GM13976 (cell line): ENCODE data around the gene TBC1D17.

Source experiments
- DNase-seq: peaks from one replicate; pipeline ENCODE4 v3.0.0; 2012; ENCODE audit warnings: low spot score
- in situ Hi-C: fragments of 300-500 bp; cut with MboI; formaldehyde crosslinking; loops from one replicate; pipeline ENCODE4 v1.12.0; 2022; ENCODE audit warnings: low sequenced_read_pairs, mixed read lengths, inconsistent platforms; ENCODE audit not compliant: unreplicated experiment
- TF ChIP-seq, protein P1 (sequence below): IDR thresholded peaks from 2 replicates; pipeline ENCODE4 v1.5.1; 2012; ENCODE audit warnings: borderline replicate concordance, mild to moderate bottlenecking; ENCODE audit not compliant: insufficient read depth; ENCODE audit errors: extremely low read depth, missing control alignments, control extremely low read depth

TBC1D17 gene

DNA sequence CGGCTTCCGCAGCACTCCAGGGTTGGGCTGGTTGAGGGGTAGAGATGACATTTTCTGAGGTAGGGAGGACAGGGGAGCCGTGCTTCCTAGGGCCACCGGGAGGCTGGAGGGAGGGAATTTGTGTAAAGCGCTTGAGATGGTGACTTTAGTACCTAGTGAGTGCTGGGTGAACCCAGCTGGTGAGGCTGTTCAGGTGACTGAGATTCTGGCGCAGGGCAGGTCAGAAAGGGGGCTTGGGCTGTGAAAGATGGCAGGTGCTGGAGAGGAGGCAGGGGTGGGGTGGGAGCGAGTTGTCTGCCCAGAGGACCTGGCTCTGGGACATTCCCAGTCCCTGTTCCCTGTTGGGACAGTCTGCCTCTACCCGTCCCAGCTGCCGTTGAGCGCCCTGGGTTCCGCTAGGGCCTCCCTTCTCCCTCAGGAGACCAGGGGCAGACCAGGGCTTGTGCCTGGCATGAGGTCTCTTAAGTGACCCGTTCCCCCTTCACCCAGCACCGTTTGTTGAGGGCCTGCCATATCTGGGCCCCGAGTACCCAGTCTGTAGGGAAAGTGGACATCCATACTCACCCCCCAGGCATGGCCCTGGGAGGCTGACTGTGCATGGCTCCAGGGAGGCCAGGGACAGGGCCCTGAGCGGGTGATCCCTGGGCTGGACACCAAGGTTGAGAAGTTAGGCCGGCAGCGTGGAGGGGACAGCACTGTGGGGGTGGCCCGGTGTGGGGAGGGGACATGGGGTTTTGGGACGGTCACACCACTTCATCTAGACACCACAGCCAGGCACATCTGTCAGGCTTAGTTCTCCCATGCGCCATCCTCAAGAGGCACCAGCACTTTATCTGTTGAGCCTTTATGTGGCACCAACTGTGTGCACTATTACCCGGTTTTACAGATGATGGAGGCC lies 21.6 kb upstream of the TBC1D17 start:
- DNase-seq, result no peak
- TF ChIP-seq, protein P1, sequence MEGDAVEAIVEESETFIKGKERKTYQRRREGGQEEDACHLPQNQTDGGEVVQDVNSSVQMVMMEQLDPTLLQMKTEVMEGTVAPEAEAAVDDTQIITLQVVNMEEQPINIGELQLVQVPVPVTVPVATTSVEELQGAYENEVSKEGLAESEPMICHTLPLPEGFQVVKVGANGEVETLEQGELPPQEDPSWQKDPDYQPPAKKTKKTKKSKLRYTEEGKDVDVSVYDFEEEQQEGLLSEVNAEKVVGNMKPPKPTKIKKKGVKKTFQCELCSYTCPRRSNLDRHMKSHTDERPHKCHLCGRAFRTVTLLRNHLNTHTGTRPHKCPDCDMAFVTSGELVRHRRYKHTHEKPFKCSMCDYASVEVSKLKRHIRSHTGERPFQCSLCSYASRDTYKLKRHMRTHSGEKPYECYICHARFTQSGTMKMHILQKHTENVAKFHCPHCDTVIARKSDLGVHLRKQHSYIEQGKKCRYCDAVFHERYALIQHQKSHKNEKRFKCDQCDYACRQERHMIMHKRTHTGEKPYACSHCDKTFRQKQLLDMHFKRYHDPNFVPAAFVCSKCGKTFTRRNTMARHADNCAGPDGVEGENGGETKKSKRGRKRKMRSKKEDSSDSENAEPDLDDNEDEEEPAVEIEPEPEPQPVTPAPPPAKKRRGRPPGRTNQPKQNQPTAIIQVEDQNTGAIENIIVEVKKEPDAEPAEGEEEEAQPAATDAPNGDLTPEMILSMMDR, result no peak
- in situ Hi-C loops, result no loop called here

DNA sequence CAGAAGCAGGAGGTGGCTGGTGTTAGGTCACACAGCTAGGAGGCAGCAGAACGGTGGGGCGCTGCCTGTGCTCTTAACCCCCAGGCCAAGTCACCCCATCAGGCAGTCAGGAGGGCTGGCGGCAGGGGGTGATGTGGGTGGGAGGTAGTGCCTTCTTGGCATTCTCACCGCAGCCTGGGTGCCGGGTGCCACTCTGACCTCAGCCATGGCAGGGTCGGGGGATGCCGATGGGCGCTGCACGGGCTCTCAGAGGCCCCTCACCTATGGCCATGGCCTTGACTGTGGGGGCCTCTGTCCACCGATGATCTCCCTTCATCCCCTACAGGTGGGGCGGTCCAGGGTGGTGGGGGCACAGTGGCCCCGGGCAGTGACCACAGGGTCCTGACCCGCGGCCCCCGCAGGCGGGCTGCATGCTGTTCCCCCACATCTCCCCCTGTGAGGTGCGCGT lies 20.9 kb upstream of the TBC1D17 start:
- TF ChIP-seq, protein P1, result no peak
- DNase-seq, result no peak
- in situ Hi-C loops, result no loop called here

DNA sequence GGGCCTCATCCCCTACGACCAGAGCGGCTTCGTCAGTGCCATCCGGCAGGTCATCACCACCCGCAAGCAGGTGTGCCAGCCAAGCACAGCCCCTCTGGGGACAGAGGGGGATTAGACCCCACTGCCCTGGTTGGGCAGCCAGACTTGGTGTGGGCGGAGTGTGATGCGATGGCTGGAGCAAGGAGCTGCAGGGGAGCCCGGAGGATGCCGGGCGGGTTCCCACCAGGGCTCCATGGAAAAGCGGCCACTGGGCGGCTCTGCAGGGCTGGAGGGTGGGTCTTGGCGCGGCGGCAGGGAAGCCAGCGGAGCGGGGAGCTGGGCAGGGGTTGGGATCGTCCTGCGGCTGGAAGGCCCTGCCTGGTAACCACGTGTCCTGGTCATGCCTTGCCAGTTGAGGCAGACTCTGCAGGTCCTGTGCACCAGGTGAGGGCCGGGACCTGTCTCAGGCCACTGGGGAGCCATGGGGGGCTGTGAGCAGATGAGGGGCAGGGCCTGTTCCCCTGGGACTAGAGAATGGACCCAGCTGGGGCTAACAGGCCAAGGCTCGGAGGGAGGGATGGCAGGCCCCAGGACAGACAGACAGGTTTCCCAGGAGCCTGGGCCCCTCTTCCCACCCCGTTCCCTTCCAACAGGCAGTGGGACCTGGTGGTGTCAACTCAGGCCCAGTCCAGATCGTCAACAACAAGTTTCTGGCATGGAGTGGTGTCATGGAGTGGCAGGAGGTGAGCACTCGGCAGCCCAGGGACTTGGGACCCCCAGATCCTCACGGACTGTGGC lies 20.3 kb upstream of the TBC1D17 start:
- TF ChIP-seq, protein P1, result no peak
- in situ Hi-C loops, result no loop called here
- no peak for DNase-seq

DNA sequence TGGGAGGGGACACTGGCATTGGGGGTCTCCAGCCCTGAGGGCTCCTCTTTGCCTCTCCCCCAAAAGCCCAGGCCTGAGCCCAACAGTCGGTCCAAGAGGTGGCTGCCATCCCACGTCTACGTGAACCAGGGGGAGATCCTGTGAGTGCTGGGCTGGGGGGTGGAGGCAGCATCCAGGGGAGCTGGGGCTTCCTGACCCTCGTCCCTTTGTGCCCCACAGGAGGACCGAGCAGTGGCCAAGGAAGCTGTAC lies 19.7 kb upstream of the TBC1D17 start:
- TF ChIP-seq, protein P1, result no peak
- in situ Hi-C loops, result no loop called here
- no peak for DNase-seq

DNA sequence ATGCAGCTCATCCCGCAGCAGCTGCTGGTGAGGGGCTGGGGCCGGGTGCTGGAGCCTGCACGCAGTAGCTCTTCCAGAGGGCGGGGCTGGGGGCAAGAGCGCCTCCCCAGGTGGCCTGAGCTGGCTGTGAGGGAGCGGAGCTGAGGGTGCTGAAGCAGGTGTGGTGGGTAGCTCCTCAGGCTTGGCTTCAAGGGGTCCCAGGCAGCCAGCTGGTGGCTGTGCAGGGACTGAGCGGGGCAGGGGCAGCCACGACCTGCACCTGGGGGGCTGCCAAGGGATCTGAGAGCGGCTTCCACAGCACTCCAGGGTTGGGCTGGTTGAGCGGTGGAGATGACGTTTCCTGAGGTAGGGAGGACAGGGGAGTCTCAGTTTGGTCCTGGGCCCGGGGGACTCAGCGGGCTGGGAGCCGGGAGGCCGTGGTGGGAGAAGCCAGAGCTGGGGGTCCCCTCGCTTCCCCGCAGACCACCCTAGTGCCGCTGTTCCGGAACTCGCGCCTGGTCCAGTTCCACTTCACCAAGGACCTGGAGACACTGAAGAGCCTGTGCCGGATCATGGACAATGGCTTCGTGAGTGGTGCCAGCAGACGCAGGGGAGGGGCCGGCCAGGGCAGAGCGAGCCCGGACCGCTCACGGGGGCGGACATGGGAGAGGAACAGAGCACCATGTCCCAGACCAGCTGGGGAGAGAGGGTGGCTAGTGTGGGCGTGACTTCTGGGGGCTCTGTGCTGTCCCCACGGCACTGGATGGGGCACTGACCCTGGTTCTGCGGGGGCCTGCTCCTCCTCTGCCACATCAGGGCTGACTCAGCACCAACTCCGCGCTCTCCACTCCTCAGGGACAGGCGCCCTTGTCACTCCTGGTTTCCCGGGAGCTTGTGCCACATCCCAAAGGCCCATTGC lies 19.2 kb upstream of the TBC1D17 start:
- no peak for DNase-seq
- in situ Hi-C loops, result no loop called here
- TF ChIP-seq, protein P1, result no peak
